SK-N-SH treated with all-trans-retinoic acid at 6 μM for 48 hours (cell line): ENCODE results near the gene CTBP1.

Source experiments
- ARNTL ChIP-seq: fragments of 450-650 bp; formaldehyde crosslinking; IDR thresholded peaks from 2 replicates; pipeline ENCODE4 v1.5.0; 2020; ENCODE audit warnings: low read depth, mild to moderate bottlenecking, moderate library complexity, borderline replicate concordance
- BACH2 ChIP-seq: fragments of 250-450 bp; sonication (Bioruptor Pico); IDR thresholded peaks from 2 replicates; pipeline ENCODE4 v1.9.0; 2021; ENCODE audit warnings: mild to moderate bottlenecking, borderline replicate concordance
- CREB5 ChIP-seq: fragments of 250-450 bp; sonication (Bioruptor Pico); IDR thresholded peaks from 2 replicates; pipeline ENCODE4 v1.5.1; 2020; ENCODE audit warnings: low read depth, mild to moderate bottlenecking, moderate library complexity
- CSDC2 ChIP-seq: fragments of 250-450 bp; sonication (Bioruptor Pico); IDR thresholded peaks from 2 replicates; pipeline ENCODE4 v1.5.0; 2020; ENCODE audit warnings: mild to moderate bottlenecking, moderate library complexity
- GLIS3 ChIP-seq: fragments of 250-450 bp; sonication (Bioruptor Pico); IDR thresholded peaks from 2 replicates; pipeline ENCODE4 v1.5.0; 2020; ENCODE audit warnings: mild to moderate bottlenecking, moderate library complexity
- PATZ1 ChIP-seq: fragments of 250-450 bp; sonication (Bioruptor Pico); IDR thresholded peaks from 2 replicates; pipeline ENCODE4 v1.8.0; 2020; ENCODE audit warnings: mild to moderate bottlenecking, moderate library complexity, borderline replicate concordance
- TCF4 ChIP-seq: fragments of 250-450 bp; sonication (Bioruptor Pico); IDR thresholded peaks from 2 replicates; pipeline ENCODE4 v1.8.0; 2021; ENCODE audit warnings: mild to moderate bottlenecking, moderate library complexity, borderline replicate concordance
- TOX ChIP-seq: fragments of 250-450 bp; sonication (Bioruptor Pico); IDR thresholded peaks from 2 replicates; pipeline ENCODE4 v1.8.0; 2021; ENCODE audit warnings: mild to moderate bottlenecking, moderate library complexity, borderline replicate concordance
- ZFP3 ChIP-seq: fragments of 250-450 bp; sonication (Bioruptor Pico); IDR thresholded peaks from 2 replicates; pipeline ENCODE4 v1.5.0; 2020; ENCODE audit warnings: mild to moderate bottlenecking, moderate library complexity

GRCh38 chr4:1203026-1203616, 45.8 kb downstream of the CTBP1 start:
- TF ChIP-seq TCF4 (CRISPR knock-in tag) = no peak
- no peak for TF ChIP-seq GLIS3 (CRISPR knock-in tag)
- no peak for TF ChIP-seq CSDC2 (CRISPR knock-in tag)
- no peak for TF ChIP-seq BACH2 (CRISPR knock-in tag)
- TF ChIP-seq TOX (CRISPR knock-in tag) = no peak
- no peak for TF ChIP-seq PATZ1 (CRISPR knock-in tag)
- TF ChIP-seq CREB5 (CRISPR knock-in tag) = no peak
- TF ChIP-seq ZFP3 = no peak
- TF ChIP-seq ARNTL = no peak
